Ectodermal cell (in vitro differentiated cells): Measurements from ENCODE around the gene EFNA2.
A peak's percentile ranks its signal among the peaks of the same experiment; 100 is the strongest.

ENCODE experiments used
- H3K27ac ChIP-seq: 2 replicates; pipeline ENCODE4 v1.7.0; 2013; ENCODE audit warnings: mild to moderate bottlenecking, low read depth, low read length; ENCODE audit not compliant: insufficient read depth, poor library complexity, severe bottlenecking
- H3K27me3 ChIP-seq: 2 replicates; pipeline ENCODE4 v1.7.0; 2013; ENCODE audit warnings: mild to moderate bottlenecking, low read length; ENCODE audit not compliant: insufficient read depth, control insufficient read depth, poor library complexity, severe bottlenecking
- H3K36me3 ChIP-seq: one replicate; pipeline ENCODE4 v1.7.0; 2013; ENCODE audit warnings: low read length; ENCODE audit not compliant: control insufficient read depth, insufficient read depth
- H3K4me1 ChIP-seq: one replicate; pipeline ENCODE4 v1.7.0; 2013; ENCODE audit warnings: low read length; ENCODE audit not compliant: control insufficient read depth, insufficient read depth
- H3K4me3 ChIP-seq: 2 replicates; pipeline ENCODE4 v1.7.0; 2013; ENCODE audit warnings: low read depth, low read length, control low read depth; ENCODE audit not compliant: insufficient read depth
- H3K9me3 ChIP-seq: 2 replicates; pipeline ENCODE4 v1.7.0; 2013; ENCODE audit warnings: mild to moderate bottlenecking, low read length, moderate library complexity; ENCODE audit not compliant: control insufficient read depth
- WGBS, 2 experiments: methylation state at CpG; one replicate each; pipeline ENCODE4 v1.1.7; 2013; ENCODE audit warnings: missing lambda C conversion rate in 2 of 2; 5-methylcytosine and 5-hydroxymethylcytosine counted together

The EFNA2 gene

GRCh38 chr19:1260749-1261537, 24.7 kb upstream of the EFNA2 start:
- Histone ChIP-seq H3K27ac (peak overlapping the region; percentile 70), H3K9me3 (no peaks in the 10 kb centered on the region), H3K27me3 (no peaks in the 10 kb centered on the region), H3K36me3 (peaks cover 11% of the 10 kb centered on the region), H3K4me3 (peak overlapping the region; percentile 71), H3K4me1 (peaks cover 66% of the 10 kb centered on the region)
- WGBS, 2 experiments, result 1% methylated on average over 83 of the region's 83 CpGs

- H3K27ac ChIP-seq, result no peak overlapping the region
- H3K36me3 ChIP-seq, result peaks cover 7% of the 10 kb centered on the region
- peak overlapping the region; percentile 71 for H3K4me3 ChIP-seq
- WGBS, 2 experiments, result 26 to 27% methylated on average over 14 of the region's 14 CpGs
- peaks cover 66% of the 10 kb centered on the region for H3K4me1 ChIP-seq
- H3K27me3 ChIP-seq, result no peaks in the 10 kb centered on the region
- no peaks in the 10 kb centered on the region for H3K9me3 ChIP-seq
These were observed 24.2 kb upstream of the EFNA2 start for GRCh38 chr19:1261538-1261797.

- Histone ChIP-seq H3K9me3 (no peaks in the 10 kb centered on the region), H3K36me3 (peaks cover 2% of the 10 kb centered on the region), H3K27ac (peak overlapping the region; percentile 13), H3K4me3 (peak overlapping the region; percentile 71), H3K27me3 (peaks cover 1% of the 10 kb centered on the region), H3K4me1 (peaks cover 61% of the 10 kb centered on the region)
- WGBS, 2 experiments, result 49 to 53% methylated on average over 28 of the region's 28 CpGs
These were observed 23.7 kb upstream of the EFNA2 start for GRCh38 chr19:1261798-1262622.

- Histone ChIP-seq H3K4me3 (peak overlapping the region; percentile 71), H3K36me3 (no peaks in the 10 kb centered on the region), H3K9me3 (no peaks in the 10 kb centered on the region), H3K27ac (peak overlapping the region; percentile 13), H3K27me3 (peaks cover 8% of the 10 kb centered on the region), H3K4me1 (peaks cover 67% of the 10 kb centered on the region)
- WGBS, 2 experiments, result 39 to 41% methylated on average over 21 of the region's 21 CpGs
These were observed 23.0 kb upstream of the EFNA2 start for GRCh38 chr19:1262623-1263123.

- no peaks in the 10 kb centered on the region for H3K36me3 ChIP-seq
- no peak overlapping the region for H3K4me3 ChIP-seq
- H3K4me1 ChIP-seq, result peaks cover 67% of the 10 kb centered on the region
- no peak overlapping the region for H3K27ac ChIP-seq
- peaks cover 13% of the 10 kb centered on the region for H3K27me3 ChIP-seq
- H3K9me3 ChIP-seq, result no peaks in the 10 kb centered on the region
- WGBS, 2 experiments, result 69% methylated on average over 5 of the region's 5 CpGs
These were observed 22.5 kb upstream of the EFNA2 start for GRCh38 chr19:1263188-1263587.

- Histone ChIP-seq H3K4me3 (no peak overlapping the region), H3K27me3 (peaks cover 16% of the 10 kb centered on the region), H3K27ac (peak overlapping the region; percentile 77), H3K4me1 (peaks cover 61% of the 10 kb centered on the region), H3K36me3 (no peaks in the 10 kb centered on the region), H3K9me3 (no peaks in the 10 kb centered on the region)
- 66 to 68% methylated on average over 26 of the region's 26 CpGs for WGBS, 2 experiments
These were observed 20.7 kb upstream of the EFNA2 start for GRCh38 chr19:1264801-1265614.

- Histone ChIP-seq H3K27ac (peak overlapping the region; percentile 28), H3K36me3 (no peaks in the 10 kb centered on the region), H3K27me3 (peaks cover 16% of the 10 kb centered on the region), H3K9me3 (no peaks in the 10 kb centered on the region), H3K4me1 (peaks cover 61% of the 10 kb centered on the region), H3K4me3 (peak overlapping the region; percentile 58)
- WGBS, 2 experiments, result 6% methylated on average over 28 of the region's 28 CpGs
These were observed 20.0 kb upstream of the EFNA2 start for GRCh38 chr19:1265615-1266128.

- no peaks in the 10 kb centered on the region for H3K9me3 ChIP-seq
- H3K27me3 ChIP-seq, result peaks cover 16% of the 10 kb centered on the region
- H3K27ac ChIP-seq, result peak overlapping the region; percentile 66
- peaks cover 2% of the 10 kb centered on the region for H3K36me3 ChIP-seq
- H3K4me3 ChIP-seq, result peak overlapping the region; percentile 58
- WGBS, 2 experiments, result 1 to 2% methylated on average over 84 of the region's 84 CpGs
- peaks cover 66% of the 10 kb centered on the region for H3K4me1 ChIP-seq
These were observed 19.4 kb upstream of the EFNA2 start for GRCh38 chr19:1266129-1266915.

GRCh38 chr19:1266916-1267476, 18.7 kb upstream of the EFNA2 start:
- Histone ChIP-seq H3K27me3 (peaks cover 16% of the 10 kb centered on the region), H3K9me3 (no peaks in the 10 kb centered on the region), H3K27ac (peak overlapping the region; percentile 66), H3K4me3 (peak overlapping the region; percentile 58), H3K4me1 (peaks cover 61% of the 10 kb centered on the region), H3K36me3 (peaks cover 9% of the 10 kb centered on the region)
- 2% methylated on average over 59 of the region's 59 CpGs for WGBS, 2 experiments
